Ovary (tissue), 9 donors: ENCODE results near the gene CDC42BPB. TPM values are rescaled to one million over a fixed set of nuclear protein-coding genes. Genes with fewer than 3 reads are reported as not detected.

Experiments used
- DNase-seq, 5 donors: peaks; one replicate each; pipeline ENCODE4 v3.0.0-alpha.2; 2019 to 2020
- H3K27ac ChIP-seq, 2 donors: fragments of 200-600 bp; one replicate each; pipeline versions ENCODE4 v1.5.1 to v1.8.0; 2019 to 2022
- H3K27me3 ChIP-seq: fragments of 200-600 bp; one replicate; pipeline ENCODE4 v1.8.0; 2022
- H3K36me3 ChIP-seq: fragments of 200-600 bp; sonication (generic); one replicate; pipeline ENCODE4 v1.5.1; 2019
- H3K4me1 ChIP-seq: one replicate; pipeline ENCODE4 v1.8.1; 2013; ENCODE audit warnings: mild to moderate bottlenecking, moderate library complexity; ENCODE audit not compliant: insufficient read depth
- H3K4me3 ChIP-seq: fragments of 200-600 bp; sonication (generic); one replicate; pipeline ENCODE4 v1.5.1; 2017
- H3K9me3 ChIP-seq, 2 donors: fragments of 200-600 bp in 1 of 2; sonication (generic) in 1 of 2; one replicate each; pipeline versions ENCODE4 v1.5.1 to v1.8.1; 2013 to 2019; ENCODE audit warnings: mild to moderate bottlenecking in 1 of 2, moderate library complexity in 1 of 2
- CTCF ChIP-seq, 3 donors: fragments of 450-650 bp in 2 of 3; fragments of 200-600 bp in 1 of 3; IDR thresholded peaks; one replicate each; pipeline versions ENCODE4 v1.5.1 to v1.8.0; 2016 to 2022; ENCODE audit warnings: antibody characterized with exemption in 3 of 3, mild to moderate bottlenecking in 1 of 3
- EP300 ChIP-seq: sonication (generic); formaldehyde crosslinking; IDR thresholded peaks from one replicate; pipeline ENCODE4 v1.6.1; 2017; ENCODE audit warnings: antibody characterized with exemption
- POLR2A ChIP-seq: fragments of 450-650 bp; IDR thresholded peaks from one replicate; pipeline ENCODE4 v1.6.1; 2017; ENCODE audit warnings: antibody characterized with exemption, mild to moderate bottlenecking, moderate library complexity
- WGBS, 3 donors: extraction: QIAGEN DNeasy Blood & Tissue Kit in 1 of 3; methylation state at CpG; one replicate each; pipeline versions ENCODE4 v1.1.5 to v1.1.7; 2013 to 2017; 5-methylcytosine and 5-hydroxymethylcytosine counted together
- intact Hi-C, 4 donors: fragments of 100-400 bp; cut with DNase I; formaldehyde crosslinking; loops; one replicate each; pipeline versions ENCODE4 v1.11.0 to v1.15.1; 2022 to 2023
- polyA plus RNA-seq, 2 donors: library from polyadenylated mRNA; stranded (reverse); fragments of 200-250 nt in 1 of 2; fragments of 350-450 nt in 1 of 2; fragmentation: Illumina TruSeq in 1 of 2; extraction: RNeasy Lipid Tissue Mini Kit (QIAGEN cat#74804) in 1 of 2; gene quantifications; one replicate each; pipeline ENCODE4 v1.2.3, GENCODE V29; 2013 to 2014
- total RNA-seq, 7 donors: library from RNA; depleted of rRNA in 2 of 7; stranded (reverse); fragments of >200 nt in 2 of 7; fragmentation: NEBNext Ultra II Directional in 3 of 7; extraction: Animal tissue kit (Norgen Biotek cat#: 25700) in 3 of 7; gene quantifications; one replicate each; pipeline versions ENCODE4 v1.1.0 to v1.2.4, GENCODE V29; 2016 to 2023
- donor health status: DM: no; HTN: no; CAD: no; lungs with moderate emphysema.
- donor health status: DM: no; HTN: no; CAD: no.
- donor health status: Bipolar disorder and iron deficiency.
- donor health status: DM: yes; HTN: yes; CAD: no.
- donor health status: DM: no; HTN: no; CAD: no.
- donor health status: DM: yes; HTN: yes; CAD: no.

The CDC42BPB gene
- total and polyA plus RNA-seq, 9 donors = 50.0 to 103 (median 75.1) TPM

GRCh38 chr14:103066399-103066798 is 9.1 kb upstream of the CDC42BPB start:
- Histone ChIP-seq H3K4me3 (no peak overlapping the region), H3K4me1 (peaks cover 3% of the 10 kb centered on the region), H3K27ac (no peak overlapping the region), H3K27me3 (no peaks in the 10 kb centered on the region), H3K36me3 (no peaks in the 10 kb centered on the region), H3K9me3 (no peaks in the 10 kb centered on the region)
- intact Hi-C loops = no loop called here
- TF ChIP-seq CTCF (IDR thresholded peaks at IDR 0.05) = no peak
- TF ChIP-seq EP300 = no peak
- no peak for TF ChIP-seq POLR2A
- peak in 3 of 5 donors; percentile 45 to 58 (median 49) for DNase-seq
- WGBS, 3 donors = 34 to 54% (median 36%) methylated on average over 9 of the region's 9 CpGs

GRCh38 chr14:103065861-103066260 is 8.5 kb upstream of the CDC42BPB start:
- Histone ChIP-seq H3K27ac (no peak overlapping the region), H3K4me1 (peaks cover 3% of the 10 kb centered on the region), H3K9me3 (no peaks in the 10 kb centered on the region), H3K4me3 (no peak overlapping the region), H3K36me3 (no peaks in the 10 kb centered on the region), H3K27me3 (no peaks in the 10 kb centered on the region)
- TF ChIP-seq POLR2A = no peak
- TF ChIP-seq EP300 = no peak
- TF ChIP-seq CTCF (IDR thresholded peaks at IDR 0.05) = no peak
- intact Hi-C loops = no loop called here
- no peak for DNase-seq
- WGBS, 3 donors = 69 to 77% (median 73%) methylated on average over 7 of the region's 7 CpGs

GRCh38 chr14:103064978-103065377 is 7.6 kb upstream of the CDC42BPB start:
- TF ChIP-seq POLR2A (no peak), EP300 (no peak), CTCF (IDR thresholded peaks at IDR 0.05) (no peak)
- no peak for DNase-seq
- H3K36me3 ChIP-seq = no peaks in the 10 kb centered on the region
- no peak overlapping the region for H3K27ac ChIP-seq
- H3K27me3 ChIP-seq = no peaks in the 10 kb centered on the region
- intact Hi-C loops = no loop called here
- H3K9me3 ChIP-seq = no peaks in the 10 kb centered on the region
- peaks cover 5% of the 10 kb centered on the region for H3K4me1 ChIP-seq
- WGBS, 3 donors = 90 to 92% (median 92%) methylated on average over 12 of the region's 12 CpGs
- no peak overlapping the region for H3K4me3 ChIP-seq

- no peak for TF ChIP-seq POLR2A
- no peak for TF ChIP-seq EP300
- no peak for TF ChIP-seq CTCF (IDR thresholded peaks at IDR 0.05)
- intact Hi-C loops = no loop called here
- 89 to 91% (median 90%) methylated on average over 4 of the region's 4 CpGs for WGBS, 3 donors
Observed at GRCh38 chr14:103064436-103064835, 7.1 kb upstream of the CDC42BPB start.

More at GRCh38 chr14:103064436-103064835, 7.1 kb upstream of the CDC42BPB start:
- Histone ChIP-seq H3K4me1 (peaks cover 6% of the 10 kb centered on the region), H3K27ac (no peak overlapping the region), H3K9me3 (no peaks in the 10 kb centered on the region), H3K36me3 (no peaks in the 10 kb centered on the region), H3K4me3 (no peak overlapping the region), H3K27me3 (no peaks in the 10 kb centered on the region)
- DNase-seq = no peak
